GM12873 (cell line): ENCODE results near the gene RYR1.

Source experiments
- TF ChIP-seq, protein P1 (sequence below): IDR thresholded peaks from 2 replicates; pipeline ENCODE4 v1.5.1; 2012; ENCODE audit warnings: low read depth, mild to moderate bottlenecking, moderate library complexity, low read length, control low read depth; ENCODE audit not compliant: insufficient read depth; ENCODE audit errors: missing control alignments

RYR1 gene

GRCh38 chr19:38527466-38528136 is 94.1 kb downstream of the RYR1 start:
- TF ChIP-seq, protein P1, sequence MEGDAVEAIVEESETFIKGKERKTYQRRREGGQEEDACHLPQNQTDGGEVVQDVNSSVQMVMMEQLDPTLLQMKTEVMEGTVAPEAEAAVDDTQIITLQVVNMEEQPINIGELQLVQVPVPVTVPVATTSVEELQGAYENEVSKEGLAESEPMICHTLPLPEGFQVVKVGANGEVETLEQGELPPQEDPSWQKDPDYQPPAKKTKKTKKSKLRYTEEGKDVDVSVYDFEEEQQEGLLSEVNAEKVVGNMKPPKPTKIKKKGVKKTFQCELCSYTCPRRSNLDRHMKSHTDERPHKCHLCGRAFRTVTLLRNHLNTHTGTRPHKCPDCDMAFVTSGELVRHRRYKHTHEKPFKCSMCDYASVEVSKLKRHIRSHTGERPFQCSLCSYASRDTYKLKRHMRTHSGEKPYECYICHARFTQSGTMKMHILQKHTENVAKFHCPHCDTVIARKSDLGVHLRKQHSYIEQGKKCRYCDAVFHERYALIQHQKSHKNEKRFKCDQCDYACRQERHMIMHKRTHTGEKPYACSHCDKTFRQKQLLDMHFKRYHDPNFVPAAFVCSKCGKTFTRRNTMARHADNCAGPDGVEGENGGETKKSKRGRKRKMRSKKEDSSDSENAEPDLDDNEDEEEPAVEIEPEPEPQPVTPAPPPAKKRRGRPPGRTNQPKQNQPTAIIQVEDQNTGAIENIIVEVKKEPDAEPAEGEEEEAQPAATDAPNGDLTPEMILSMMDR, result no peak

DNA sequence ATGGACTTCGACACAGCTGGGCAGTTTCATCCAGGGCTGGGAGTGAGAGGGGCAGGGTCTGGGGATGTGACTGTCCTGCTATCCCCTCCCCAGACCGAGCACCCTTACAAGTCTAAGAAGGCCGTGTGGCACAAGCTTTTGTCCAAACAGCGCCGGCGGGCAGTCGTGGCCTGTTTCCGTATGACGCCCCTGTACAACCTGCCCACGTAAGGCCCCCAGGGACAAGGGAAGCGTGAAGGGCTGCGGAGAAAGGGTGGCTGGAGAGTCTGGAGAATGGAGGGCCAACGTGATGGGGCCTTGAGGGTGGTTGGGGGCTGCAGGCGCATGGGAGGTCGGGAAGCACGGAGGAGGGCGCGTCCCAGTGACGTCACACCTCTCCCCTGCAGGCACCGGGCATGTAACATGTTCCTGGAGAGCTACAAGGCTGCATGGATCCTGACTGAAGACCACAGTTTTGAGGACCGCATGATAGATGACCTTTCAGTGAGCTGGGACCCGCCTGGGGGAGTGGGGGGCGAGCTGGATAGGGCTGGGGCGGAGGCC is 94.8 kb downstream of the RYR1 start:
- TF ChIP-seq, protein P1, result no peak

GRCh38 chr19:38528931-38529330 is 95.4 kb downstream of the RYR1 start:
- TF ChIP-seq, protein P1, result no peak

GRCh38 chr19:38531515-38531914 is 98.0 kb downstream of the RYR1 start:
- TF ChIP-seq, protein P1, result no peak

DNA sequence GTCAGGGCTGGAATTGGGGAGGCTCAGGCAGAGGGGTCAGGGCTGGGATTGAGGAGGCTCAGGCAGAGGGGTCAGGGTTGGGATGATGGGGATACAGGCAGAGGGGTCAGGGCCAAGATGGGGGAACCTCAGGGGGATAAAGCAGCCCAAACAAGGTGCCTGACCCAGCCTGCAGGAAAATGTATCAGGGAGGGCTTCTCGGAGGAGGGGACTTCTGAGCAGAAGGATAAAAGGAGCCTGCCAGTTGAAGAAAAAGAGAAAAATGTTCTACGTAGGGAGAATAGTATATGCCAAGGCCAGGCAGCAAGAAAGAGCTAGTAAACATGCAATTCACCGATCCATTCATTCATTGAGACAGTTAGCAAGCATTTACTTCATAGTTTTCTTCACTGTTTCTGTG is 99.4 kb downstream of the RYR1 start:
- TF ChIP-seq, protein P1, result no peak

DNA sequence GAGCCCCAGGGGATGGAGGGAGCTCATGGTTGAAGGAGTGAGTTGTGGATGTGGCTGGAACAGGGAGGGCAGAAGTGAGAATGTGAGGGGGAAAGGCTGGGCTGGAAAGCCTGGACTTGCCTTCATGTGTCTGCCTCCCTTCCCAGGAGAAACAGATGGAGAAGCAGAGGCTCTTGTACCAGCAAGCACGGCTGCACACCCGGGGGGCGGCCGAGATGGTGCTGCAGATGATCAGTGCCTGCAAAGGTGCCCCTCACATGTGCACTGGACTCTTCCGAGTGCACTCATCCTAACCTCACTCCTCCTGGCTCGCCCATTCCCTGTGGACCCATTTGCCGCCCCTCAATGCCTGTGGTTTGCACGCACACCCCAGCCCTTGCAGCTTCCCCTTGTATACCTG is 101.1 kb downstream of the RYR1 start:
- TF ChIP-seq, protein P1, result no peak

DNA sequence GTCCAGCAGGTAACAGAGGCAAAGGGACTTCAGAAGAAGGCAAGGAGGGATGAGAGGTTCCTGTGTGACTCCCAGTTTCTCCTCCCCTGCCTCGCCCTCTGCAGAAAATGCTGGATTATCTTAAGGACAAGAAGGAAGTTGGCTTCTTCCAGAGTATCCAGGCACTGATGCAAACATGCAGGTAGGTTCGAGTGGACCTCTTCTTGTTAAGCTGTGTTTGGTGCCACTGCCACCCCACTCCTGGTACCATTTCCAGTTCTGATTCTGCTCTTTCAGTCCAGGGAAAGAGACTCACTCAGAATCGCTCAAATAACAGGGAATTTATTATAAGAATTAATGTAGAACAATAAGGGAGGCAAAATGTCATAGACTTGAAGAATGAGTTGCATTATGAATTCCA is 101.7 kb downstream of the RYR1 start:
- TF ChIP-seq, protein P1, result no peak
